CD4-positive, alpha-beta T cell treated with Interleukin-4 for 1 hour (primary cell): ENCODE data around the gene CDH15.
"Not testable (repeated sequence)": the region's sequence is repeated elsewhere in the genome, so short reads cannot be mapped to it uniquely, and the experiment has no call there.

Experiments used
- DNase-seq, 2 donors: peaks; one replicate each; pipeline ENCODE4 v3.0.0-alpha.2; 2020 to 2022

The CDH15 gene

DNA sequence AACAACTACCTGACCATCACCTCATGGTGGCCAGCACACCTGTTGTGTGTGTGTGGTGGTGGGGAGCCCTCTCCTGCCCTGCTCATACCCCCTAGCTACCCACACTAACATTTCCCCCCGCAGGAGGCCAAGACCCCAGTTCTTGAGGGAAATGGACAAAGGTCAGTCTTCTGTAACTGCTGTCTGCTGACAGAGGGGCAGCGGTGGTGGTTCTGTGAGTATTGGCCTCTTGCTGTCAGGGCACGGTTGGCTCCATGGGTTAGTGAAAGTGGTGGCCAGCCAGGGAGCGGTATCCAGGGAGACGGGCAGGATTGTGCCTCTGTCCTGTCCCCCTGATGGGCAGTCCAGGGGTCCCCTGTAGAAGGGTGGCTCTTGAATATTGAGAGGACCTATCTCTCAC, 72.1 kb downstream of the CDH15 start:
- DNase-seq, result no peak

DNA sequence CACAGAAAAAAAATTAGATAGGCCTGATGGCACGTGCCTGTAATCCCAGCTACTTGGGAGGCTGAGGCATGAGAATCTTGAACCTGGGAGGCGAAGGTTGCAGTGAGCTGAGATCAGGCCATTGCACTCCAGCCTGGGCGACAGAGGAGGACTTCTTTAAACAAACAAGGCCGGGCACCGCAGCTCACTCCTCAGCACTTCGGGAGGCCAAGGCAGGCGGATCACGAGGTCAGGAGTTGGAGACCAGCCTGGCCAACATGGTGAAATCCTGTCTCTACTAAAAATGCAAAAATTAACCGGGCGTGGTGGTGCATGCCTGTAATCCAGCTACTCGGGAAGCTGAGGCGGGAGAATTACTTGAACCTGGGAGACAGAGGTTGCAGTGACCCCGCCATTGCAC, 72.7 kb downstream of the CDH15 start:
- DNase-seq, result not testable (repeated sequence)

DNA sequence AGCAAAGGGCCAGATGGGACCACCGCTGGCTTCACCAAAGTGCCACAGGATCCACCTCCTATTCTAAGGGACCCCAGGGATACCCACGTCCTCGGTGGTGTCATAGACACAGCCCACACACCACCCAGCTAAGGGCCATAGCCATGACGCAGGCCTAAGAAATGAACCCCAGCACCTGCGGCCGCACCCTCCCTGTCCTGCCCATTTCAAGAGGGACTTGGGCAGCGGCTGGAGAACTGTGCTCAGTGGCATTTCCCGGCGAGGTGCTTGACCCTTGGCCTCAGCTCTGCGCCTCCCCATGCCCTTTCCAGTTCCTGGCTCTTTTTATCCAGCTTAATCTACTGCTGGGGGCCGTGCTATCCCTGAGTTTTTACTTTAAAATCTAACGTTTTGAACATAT, 73.2 kb downstream of the CDH15 start:
- DNase-seq, result no peak
